ENCODE data around the gene NEK7.
"Not testable (repeated sequence)": the region's sequence is repeated elsewhere in the genome, so short reads cannot be mapped to it uniquely, and the experiment has no call there.

Gene NEK7

GRCh38 chr1:198171667-198172540 is 15.1 kb downstream of the NEK7 start:
- no peak for DNase-seq (ENCODE audit: low read depth)

- DNase-seq (ENCODE audit: low read depth) = no peak
These were observed 17.0 kb downstream of the NEK7 start for GRCh38 chr1:198173832-198174231.

GRCh38 chr1:198174297-198174696 is 17.5 kb downstream of the NEK7 start:
- no peak for DNase-seq (ENCODE audit: low read depth)

- DNase-seq (ENCODE audit: low read depth) = no peak
These were observed 18.8 kb downstream of the NEK7 start for GRCh38 chr1:198175423-198176170.

GRCh38 chr1:198176179-198176578 is 19.4 kb downstream of the NEK7 start:
- DNase-seq (ENCODE audit: low read depth) = no peak

GRCh38 chr1:198177546-198177945 is 20.7 kb downstream of the NEK7 start:
- DNase-seq (ENCODE audit: low read depth) = no peak

- no peak for DNase-seq (ENCODE audit: low read depth)
These were observed 21.8 kb downstream of the NEK7 start for GRCh38 chr1:198178615-198179014.

GRCh38 chr1:198179556-198179981 is 22.8 kb downstream of the NEK7 start:
- no peak for DNase-seq (ENCODE audit: low read depth)

- DNase-seq (ENCODE audit: low read depth) = no peak
These were observed 26.8 kb downstream of the NEK7 start for GRCh38 chr1:198183605-198184004.

- DNase-seq (ENCODE audit: low read depth) = no peak
These were observed 27.7 kb downstream of the NEK7 start for GRCh38 chr1:198184516-198184915.

- no peak for DNase-seq (ENCODE audit: low read depth)
These were observed 28.3 kb downstream of the NEK7 start for GRCh38 chr1:198185146-198185545.

- DNase-seq (ENCODE audit: low read depth) = no peak
These were observed 29.0 kb downstream of the NEK7 start for GRCh38 chr1:198185759-198186158.

- no peak for DNase-seq (ENCODE audit: low read depth)
These were observed 30.2 kb downstream of the NEK7 start for GRCh38 chr1:198186916-198187580.

- DNase-seq (ENCODE audit: low read depth) = no peak
These were observed 31.3 kb downstream of the NEK7 start for GRCh38 chr1:198187973-198188588.

GRCh38 chr1:198191117-198191516 is 34.3 kb downstream of the NEK7 start:
- DNase-seq (ENCODE audit: low read depth) = no peak

- DNase-seq (ENCODE audit: low read depth) = not testable (repeated sequence)
These were observed 37.1 kb downstream of the NEK7 start for GRCh38 chr1:198193871-198194270.

GRCh38 chr1:198196630-198197029 is 39.8 kb downstream of the NEK7 start:
- no peak for DNase-seq (ENCODE audit: low read depth)

- no peak for DNase-seq (ENCODE audit: low read depth)
These were observed 40.5 kb downstream of the NEK7 start for GRCh38 chr1:198197285-198197684.

- DNase-seq (ENCODE audit: low read depth) = no peak
These were observed 42.3 kb downstream of the NEK7 start for GRCh38 chr1:198199105-198199504.

- no peak for DNase-seq (ENCODE audit: low read depth)
These were observed 45.4 kb downstream of the NEK7 start for GRCh38 chr1:198201956-198202784.

GRCh38 chr1:198203434-198203833 is 46.6 kb downstream of the NEK7 start:
- no peak for DNase-seq (ENCODE audit: low read depth)
